GM12873 (cell line): ENCODE data around the gene RAD51D.

Source experiments
- TF ChIP-seq, protein P1 (sequence below): IDR thresholded peaks from 2 replicates; pipeline ENCODE4 v1.5.1; 2012; ENCODE audit warnings: low read depth, mild to moderate bottlenecking, moderate library complexity, low read length, control low read depth; ENCODE audit not compliant: insufficient read depth; ENCODE audit errors: missing control alignments

RAD51D gene

DNA sequence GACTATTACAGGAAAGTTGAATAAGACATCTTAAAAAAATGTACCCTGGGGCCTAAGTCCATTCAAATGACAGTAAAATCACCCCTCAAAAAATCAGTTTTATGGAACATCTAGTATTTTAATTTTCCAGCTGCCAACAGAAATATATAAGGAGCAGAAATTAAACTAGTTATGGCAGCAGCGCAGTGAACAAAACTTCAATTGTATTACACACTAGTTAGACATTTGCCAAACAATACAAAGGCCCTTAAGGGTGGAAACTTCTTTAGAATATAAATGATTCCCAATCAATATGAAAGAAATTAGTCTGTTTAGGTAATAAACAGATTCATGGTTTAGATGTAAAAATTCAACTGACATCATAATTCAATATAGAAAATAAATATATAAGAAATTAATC, 38.0 kb downstream of the RAD51D start:
- TF ChIP-seq, protein P1, sequence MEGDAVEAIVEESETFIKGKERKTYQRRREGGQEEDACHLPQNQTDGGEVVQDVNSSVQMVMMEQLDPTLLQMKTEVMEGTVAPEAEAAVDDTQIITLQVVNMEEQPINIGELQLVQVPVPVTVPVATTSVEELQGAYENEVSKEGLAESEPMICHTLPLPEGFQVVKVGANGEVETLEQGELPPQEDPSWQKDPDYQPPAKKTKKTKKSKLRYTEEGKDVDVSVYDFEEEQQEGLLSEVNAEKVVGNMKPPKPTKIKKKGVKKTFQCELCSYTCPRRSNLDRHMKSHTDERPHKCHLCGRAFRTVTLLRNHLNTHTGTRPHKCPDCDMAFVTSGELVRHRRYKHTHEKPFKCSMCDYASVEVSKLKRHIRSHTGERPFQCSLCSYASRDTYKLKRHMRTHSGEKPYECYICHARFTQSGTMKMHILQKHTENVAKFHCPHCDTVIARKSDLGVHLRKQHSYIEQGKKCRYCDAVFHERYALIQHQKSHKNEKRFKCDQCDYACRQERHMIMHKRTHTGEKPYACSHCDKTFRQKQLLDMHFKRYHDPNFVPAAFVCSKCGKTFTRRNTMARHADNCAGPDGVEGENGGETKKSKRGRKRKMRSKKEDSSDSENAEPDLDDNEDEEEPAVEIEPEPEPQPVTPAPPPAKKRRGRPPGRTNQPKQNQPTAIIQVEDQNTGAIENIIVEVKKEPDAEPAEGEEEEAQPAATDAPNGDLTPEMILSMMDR: no peak

DNA sequence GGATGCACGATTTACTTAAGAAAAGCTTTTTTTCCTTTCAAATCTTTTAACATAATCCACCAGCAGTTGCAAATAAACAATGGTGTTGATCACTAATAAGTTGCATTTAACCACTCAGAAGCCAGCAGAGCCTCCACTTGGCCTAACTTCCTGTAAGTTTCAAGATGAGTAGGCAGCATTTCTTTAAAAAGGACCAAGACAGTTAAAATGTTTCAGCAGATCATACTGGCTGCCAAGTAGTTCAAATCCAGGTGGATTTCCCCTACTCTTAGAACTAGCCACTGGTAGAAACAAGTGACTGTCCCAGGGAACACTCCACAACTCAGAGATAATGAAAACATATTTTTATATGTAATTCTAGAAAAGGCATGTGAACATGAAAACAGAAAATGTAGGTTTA, 39.1 kb downstream of the RAD51D start:
- TF ChIP-seq, protein P1: no peak

DNA sequence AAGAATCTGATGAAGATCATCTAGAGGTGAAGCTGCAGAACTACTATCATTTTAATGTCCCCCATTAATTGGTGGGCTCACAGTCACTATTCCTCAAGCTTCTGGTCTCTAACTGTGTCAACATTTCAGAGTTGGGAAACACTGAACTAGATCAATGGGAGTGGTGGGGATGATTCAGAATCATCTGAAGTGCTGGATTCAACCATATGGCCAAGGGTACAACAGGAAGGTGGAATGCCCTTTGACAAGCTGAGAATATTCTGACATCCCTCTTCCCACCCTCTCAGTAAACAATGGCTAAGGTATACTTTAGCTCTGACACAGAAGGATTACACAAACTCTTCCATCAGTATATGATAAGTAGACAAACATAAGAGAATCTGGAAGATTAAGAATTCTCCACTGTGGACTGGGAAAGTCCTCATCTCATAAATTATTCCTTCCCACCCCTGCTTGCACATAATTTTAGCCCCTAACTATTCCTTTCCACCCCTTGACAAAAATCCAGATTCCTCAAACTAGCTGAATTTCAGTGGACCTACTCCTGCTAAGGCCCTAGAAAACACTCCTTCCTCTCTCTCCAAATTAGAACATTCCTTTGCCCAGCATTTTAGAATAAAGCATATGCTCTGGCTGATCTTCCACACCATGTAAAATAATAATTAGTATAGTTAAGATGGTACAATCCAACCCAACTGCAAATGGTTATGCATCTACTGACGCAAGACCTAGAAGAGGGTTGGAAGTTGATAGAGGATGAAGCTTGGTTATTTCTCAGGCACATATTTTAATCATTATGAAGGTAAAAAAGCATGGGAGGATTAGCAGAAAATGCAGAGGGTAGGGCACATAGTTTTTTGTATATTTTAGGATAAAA, 39.9 kb downstream of the RAD51D start:
- TF ChIP-seq, protein P1: no peak

DNA sequence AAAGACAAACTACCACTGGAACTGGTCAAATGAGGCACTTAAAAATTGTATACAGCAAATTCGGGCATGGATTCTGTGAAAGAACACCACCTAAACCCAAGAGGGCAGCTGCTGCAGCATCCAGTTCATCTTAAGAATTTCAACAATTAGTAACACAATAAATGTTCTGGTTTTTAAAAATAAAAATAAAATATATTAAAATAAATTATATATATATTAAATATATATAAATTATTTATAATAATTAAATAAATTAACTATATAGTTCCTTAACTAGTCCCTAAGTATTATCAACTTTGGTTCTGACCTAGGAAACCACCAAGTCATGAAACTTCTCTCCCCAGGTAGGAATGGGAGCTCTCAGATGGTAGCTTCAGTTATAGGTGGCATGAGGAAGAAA, 42.8 kb downstream of the RAD51D start:
- TF ChIP-seq, protein P1: no peak

DNA sequence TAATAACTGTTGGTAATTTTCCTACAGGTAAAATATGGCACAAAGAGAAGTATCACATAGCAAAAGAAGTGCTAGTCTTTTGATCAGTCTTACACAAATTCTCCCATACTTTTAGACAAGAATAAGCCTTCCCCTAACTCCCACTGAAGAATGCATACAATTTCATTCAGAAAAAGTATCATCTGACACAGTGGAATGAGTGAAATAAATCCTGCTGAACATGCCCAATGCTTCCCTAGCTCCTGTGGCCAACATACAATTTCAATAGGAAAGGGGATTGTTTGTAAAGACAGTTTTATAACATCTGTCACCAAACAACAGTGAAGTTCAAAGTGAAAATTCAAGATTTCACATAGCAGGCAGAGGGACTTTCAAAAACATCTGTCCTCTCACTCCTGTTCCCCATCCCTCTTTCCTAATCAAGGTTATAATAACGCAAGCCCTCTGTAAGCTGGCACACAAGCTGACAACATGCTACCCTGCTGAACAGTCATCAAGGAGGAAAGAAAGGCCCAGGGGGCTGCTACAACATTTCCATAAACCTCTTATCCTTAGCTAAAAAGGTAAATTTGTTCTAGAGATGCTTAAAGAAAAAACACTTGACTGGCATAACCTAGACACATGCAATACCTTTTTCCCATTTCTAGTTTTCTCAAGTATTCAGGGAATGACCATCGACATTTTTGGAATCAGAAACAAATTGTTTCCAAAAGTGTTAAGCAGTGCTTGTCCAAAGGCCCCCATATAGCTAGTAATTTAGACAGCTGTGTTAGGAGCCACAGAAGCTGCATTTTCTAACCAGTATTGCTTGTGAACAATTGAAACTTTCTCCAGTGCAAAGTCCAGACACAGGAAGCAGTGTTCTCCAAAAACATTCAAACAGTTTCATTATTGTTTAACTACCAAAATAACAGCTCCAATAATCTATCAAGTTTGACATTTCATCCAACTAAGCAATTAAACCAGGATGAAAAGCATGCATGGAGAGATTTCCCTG, 44.7 kb downstream of the RAD51D start:
- TF ChIP-seq, protein P1: no peak

DNA sequence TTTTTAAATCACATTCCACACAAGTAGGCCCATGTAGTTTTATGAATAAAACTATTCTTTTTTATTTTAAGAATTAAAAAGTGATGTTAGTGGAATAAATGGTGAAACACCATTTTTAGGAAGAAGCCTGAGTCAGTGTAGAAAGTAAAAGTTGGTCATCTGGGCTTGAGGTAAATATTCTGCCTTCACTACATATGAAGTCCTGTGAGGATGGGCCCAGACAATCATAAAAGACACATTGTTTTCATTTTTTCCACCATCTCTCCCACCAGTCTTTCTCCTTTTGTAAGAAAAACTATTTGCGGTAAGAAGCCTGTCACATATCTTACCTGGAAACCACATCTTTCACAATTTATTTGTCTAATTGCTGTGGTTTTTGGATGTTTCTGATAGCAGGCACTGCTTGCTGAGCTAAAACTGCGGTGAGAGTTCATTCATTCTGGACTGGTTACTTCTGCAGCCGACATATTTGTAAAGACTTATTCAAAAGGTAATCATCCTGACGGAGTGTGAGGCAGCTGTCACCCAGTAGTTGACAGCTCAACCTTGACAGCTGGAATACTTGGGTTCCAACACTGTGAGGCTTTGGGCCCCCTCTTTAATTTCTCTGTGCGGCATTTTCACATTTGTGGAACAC, 45.6 kb downstream of the RAD51D start:
- TF ChIP-seq, protein P1: no peak

DNA sequence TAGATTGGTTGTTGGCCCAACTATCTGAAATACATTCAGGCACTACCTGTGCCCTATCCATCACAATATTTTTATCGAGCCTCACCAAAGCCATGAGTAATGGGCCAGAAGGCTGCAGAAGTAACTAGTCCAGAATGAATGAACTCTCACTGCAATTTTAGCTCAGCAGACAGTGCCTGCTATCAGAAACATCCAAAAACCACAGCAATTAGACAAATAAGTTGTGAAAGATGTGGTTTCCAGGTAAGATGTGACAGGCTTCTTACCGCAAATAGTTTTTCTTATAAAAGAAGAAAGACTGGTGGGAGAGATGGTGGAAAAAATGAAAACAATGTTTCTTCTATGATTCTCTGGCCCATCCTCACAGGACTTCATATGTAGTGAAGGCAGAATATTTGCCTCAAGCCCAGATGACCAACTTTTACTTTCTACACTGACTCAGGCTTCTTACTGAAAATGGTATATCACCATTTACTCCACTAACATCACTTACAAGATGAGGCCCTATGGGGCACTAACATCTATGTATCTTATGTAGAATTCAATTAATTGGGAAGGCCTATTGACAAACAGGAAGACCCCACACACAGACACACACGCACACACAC, 46.4 kb downstream of the RAD51D start:
- TF ChIP-seq, protein P1: no peak
